GM18858 (cell line): ENCODE data around the gene MESP1.
"Not testable (repeated sequence)": the region's sequence is repeated elsewhere in the genome, so short reads cannot be mapped to it uniquely, and the experiment has no call there.

Source experiments
- ATAC-seq: cut with Tn5 transposase; IDR thresholded peaks from one replicate; pipeline ENCODE4 v1.9.1; 2021; ENCODE audit not compliant: unreplicated experiment

MESP1 gene

GRCh38 chr15:89750560-89751542, at the start of gene MESP1:
MESP1 (minus strand) TSS chr15:89751249; CDS start chr15:89751231, 18 bp downstream.
- ATAC-seq: peak; percentile 89

DNA sequence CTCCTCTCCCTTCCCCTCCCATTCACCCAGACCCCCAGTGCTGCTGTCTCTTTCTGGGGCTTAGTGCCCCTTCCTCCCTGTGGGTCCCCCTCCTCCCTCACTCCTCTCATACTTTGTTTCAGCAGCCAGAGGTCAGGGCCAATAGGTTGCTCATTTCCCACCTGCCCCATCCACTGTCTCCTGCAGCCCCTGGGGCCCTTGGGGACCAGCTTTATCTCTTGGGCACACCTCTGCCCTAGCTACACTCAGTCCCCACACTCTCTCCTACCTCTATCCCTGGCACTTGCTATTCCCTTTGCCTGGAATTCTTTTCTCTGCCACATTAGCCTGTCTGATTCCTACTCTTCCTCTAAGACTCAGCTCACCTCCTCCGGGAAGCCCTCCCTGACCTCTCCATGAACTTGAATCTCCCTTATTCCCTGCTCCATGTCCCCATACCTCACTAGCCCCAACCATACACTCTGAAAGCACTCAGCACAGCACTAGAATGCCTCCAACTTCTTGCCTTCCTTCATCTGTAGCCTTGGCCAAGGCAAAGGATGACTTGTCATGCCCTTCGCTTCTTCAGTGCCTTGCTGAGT, 49.0 kb upstream of the MESP1 start:
- ATAC-seq: no peak

DNA sequence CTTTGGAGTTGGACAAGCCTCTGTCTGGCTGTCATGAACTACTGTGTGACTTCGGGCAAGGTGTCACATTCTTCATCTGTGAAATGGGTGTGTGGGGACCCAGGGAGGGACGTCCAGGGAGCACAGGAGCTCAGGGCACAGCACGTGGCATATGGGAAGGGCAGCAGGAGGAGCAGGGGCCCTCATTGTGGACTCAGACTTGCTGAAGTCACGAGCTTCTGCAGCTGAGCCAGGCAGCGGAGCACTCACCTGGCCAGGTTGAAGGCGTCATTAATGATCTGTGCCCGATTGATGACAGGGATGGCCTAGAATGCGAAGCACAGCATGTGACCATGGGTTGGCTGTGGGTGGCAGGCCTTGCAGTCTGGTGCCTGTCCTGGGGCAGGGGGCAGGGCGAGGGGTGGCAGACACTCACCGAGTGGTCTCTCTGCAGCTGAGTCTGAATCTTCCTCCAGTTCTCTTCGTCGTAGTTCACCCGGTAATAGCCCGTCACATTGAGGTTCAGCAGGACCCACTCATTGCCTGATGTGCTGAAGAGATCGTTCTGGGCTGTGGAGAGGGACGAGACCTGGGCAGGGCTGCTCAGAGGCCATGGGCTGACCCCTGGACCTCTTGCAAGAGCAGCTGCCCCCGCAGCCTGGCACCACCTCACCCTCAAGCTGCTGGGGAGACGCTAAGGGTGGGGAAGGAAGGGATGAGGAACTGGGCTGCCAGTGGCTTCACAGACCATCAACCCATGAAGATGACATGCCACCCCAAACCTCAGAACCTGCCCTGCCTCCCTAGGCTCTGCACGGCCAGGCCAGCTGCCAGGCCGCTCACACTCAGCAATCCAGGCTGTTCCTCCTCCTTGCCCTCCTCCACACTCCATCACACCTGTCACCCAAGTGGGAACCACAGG, 48.2 kb upstream of the MESP1 start:
- ATAC-seq: no peak

- no peak for ATAC-seq
These were observed 46.7 kb upstream of the MESP1 start for GRCh38 chr15:89797678-89798201.

DNA sequence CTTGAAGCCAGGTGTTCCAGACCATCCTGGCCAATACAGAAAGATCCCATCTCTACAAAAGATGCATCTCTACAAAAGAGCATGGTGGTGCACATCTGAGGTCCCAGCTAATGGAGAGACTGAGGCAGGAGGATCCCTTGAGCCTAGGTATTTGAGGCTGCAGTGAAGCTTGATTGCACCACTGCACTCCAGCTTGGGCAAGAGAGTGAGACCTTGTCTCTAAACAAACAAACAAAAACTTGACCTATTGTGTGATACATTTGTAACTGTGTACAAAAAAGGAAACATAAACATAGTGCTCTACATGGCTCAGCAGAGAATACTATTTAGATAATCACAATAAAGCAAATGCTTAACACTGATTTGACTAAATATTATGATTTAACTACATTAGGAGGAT, 44.9 kb upstream of the MESP1 start:
- no peak for ATAC-seq

DNA sequence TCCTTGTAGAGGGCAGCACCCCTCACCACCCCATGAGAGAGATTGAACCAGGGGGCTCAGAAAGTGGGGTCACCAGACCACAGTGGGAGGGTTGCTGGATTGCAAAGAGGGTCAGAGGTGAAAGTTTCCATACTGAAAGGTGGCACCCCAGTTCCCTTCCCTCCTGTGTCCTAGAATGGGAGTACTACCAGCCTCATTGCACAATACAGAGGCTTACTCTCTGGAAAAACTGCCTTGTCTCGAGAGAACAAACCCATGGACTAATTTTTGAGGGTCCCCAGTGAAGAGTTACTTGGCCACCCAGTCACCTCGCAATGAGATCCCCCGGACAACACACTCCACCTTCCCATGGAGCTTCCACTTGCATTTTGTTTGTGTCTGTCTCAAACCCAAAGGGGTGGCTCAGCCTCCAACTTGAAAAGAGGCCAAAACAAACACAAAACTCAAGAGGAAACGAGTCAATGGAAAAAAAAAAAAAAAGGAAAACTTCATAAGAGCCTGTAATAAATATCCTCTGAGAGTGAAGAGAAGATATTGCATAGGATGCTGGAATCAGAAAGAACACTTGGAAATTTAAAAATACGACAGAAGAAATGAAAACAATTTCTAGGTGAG, 43.7 kb upstream of the MESP1 start:
- no peak for ATAC-seq

GRCh38 chr15:89792106-89792805, 41.2 kb upstream of the MESP1 start:
- ATAC-seq: no peak

DNA sequence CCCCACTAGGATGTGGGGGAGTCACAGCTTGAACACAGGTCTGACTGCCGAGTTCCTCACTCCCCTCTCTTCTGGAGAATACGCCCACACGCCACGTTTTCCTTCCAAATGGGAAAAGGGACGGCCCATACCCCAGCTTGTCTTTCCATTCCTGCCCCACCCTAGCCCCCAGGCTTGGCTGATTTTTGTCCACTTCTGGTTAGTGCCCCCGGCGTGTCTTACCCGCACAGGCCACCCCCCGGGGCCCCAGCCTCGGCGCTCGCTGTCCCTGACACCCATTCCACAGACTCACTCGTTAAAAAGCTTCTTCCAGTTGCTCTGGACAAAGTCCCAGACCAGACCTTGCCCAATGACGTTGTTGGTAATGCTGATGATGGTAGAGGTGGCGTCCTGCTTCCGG, 39.6 kb upstream of the MESP1 start:
- no peak for ATAC-seq

- ATAC-seq: no peak
These were observed 39.2 kb upstream of the MESP1 start for GRCh38 chr15:89790206-89790605.

GRCh38 chr15:89788585-89788984, 37.5 kb upstream of the MESP1 start:
- ATAC-seq: not testable (repeated sequence)

- ATAC-seq: no peak
These were observed 36.9 kb upstream of the MESP1 start for GRCh38 chr15:89787944-89788343.

DNA sequence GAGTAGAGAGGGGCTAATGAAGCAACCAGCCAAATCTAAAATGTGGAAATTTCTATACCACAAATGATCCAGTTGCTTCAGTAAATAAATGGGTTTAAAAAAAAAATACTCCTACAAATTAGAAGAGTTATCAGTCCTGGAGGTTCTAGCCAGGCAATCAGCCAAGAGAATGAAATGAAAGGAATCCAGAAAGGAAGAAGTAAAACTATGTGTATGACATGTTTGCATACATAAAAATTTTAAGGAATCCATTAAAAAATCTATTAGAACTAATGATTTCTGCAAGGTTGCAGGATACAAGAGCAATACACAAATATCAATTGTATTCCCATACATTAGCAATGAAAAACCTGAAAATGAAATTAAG, 34.7 kb upstream of the MESP1 start:
- ATAC-seq: no peak

DNA sequence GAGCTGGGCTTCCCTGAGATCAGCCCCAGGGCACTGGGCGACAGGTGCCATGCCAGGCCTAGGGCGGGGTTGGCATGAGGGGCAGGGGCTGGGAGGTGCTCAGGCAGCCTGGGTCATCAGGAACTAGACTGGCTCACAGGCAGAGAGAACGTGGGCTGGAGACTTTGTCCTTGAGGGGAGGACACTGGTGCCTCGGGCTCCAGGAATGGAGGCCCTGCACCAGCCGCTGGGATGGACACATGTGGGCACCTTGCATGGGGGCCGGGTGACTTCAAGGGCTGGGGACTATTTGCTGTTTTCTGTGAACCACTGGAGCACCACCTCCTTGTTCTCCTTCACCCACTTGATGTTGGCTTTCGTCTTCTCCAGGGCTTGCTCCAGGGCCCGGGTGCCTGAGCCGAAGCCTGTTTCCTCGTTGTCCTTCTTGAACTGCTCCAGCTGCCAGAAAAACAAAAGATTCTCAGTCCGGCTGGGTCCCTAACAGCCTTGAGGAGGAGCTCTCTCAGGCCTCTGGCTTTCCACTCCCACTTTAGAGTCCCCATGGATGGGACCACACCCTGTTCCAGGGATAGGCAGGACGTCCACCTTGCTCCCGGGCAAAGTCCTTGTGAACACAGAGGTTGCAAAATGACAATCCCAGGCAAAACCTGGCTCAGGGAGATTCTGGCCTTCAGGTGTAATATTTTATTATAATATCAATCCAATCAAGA, 34.2 kb upstream of the MESP1 start:
- ATAC-seq: no peak

- ATAC-seq: no peak
These were observed 33.6 kb upstream of the MESP1 start for GRCh38 chr15:89784686-89784960.

- ATAC-seq: no peak
These were observed 33.0 kb upstream of the MESP1 start for GRCh38 chr15:89783861-89784685.

DNA sequence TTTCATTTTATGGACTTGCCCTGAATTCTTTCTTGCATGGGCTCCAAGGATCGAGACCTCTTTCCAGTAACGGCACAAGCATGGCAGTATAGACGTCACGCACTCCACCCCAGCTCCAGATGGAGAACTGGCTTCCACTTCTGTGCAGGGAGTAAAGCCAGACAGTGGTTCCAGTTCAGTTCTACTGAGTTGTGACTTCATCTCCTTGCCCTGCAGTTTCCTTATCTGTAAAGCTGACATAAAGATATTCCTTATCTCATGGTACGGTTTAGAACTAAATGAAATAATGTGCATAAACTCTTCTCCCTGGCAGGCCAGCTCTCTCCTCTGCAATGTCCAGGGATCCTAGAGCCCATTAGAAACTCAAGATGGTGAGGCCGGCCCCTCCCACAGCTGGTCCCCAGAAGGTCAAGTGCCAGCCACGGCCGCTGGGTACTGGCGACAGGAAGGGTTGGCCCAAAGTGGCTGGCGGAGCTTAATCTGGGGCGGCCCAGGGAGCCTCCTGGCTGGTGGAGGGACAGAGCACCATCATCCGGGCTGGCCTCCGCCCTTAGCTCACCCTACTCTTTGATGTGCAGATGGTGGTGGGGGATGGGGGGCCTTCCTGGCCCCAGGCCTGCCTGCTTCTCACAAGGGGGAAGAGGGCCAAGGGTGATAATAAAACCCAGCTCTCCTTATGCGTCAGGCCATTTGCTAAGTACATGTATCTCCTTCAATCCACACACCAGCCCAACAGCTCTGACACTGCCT, 32.2 kb upstream of the MESP1 start:
- no peak for ATAC-seq

- ATAC-seq: not testable (repeated sequence)
These were observed 31.5 kb upstream of the MESP1 start for GRCh38 chr15:89782619-89782950.

DNA sequence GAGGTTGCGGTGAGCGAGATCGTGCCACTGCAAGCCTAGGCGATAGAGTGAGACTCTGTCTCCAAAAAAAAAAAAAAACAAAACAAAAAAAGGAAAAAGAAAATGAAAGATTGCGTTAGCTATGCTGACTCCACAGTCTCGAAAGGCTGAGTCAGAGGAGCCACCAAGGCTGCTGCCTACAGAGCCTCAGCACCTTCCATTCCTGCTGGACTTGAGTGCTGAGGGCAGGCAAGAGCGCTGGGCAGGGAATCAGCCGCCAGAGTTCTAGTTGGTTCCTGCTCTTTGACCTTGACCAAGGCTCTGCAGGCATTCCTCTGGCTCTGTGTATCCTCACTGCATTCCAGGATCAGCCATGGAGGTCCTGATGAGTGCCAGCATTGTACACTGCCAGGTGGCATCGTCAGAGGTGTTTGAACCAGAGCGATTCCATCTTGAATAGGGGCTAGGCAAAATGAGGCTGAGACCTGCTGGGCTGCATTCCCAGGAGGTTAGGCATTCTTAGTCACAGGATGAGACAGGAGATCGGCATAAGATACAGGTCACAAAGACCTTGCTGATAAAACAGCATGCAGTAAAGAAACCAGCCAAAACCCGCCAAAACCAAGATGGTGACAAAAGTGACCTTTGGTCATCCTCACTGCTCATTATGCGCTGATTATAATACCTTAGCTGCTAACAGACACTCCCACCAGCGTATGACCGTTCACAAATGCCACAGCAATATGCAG, 31.0 kb upstream of the MESP1 start:
- ATAC-seq: no peak
